ENCODE results near the gene CAMTA1. TPM values are rescaled to one million over a fixed set of nuclear protein-coding genes. Genes with fewer than 3 reads are reported as not detected.

The CAMTA1 gene
- total and polyA plus RNA-seq, 9 of the 15 experiments (the other 6 are each of a cell fraction or from before 2014, with no cell fraction given) = 43.9 to 161 (median 65.9) TPM

DNA sequence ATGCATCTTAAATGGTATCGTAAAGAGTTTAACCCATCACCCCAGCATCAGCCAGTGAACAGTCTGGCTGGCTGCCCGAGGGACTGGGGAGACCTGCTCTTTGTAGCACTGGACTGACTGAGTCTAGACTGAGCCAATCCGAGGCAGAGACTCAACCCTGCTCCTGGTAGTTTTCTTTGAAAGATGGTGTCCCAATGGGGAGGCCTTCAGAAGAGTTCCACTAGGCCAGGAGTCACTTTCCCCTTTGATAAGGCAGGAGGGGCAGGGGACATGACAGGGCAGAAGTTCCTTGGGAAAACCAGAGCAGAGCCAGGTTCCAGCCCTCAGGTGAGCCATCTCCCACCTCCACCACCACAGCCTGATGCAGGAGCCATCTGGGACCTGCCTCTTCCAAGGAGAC lies 203.5 kb downstream of the CAMTA1 start:
- H3K4me1 ChIP-seq (replicated peaks in 1 of 2; ENCODE audit: control insufficient read depth in 2 of 2, insufficient read depth in 2 of 2, low read length in 2 of 2) = no peaks in the 10 kb centered on the region
- peaks cover 5% of the 10 kb centered on the region for H3K9me1 ChIP-seq (ENCODE audit: control insufficient read depth, insufficient read depth, low read length)
- ChIA-PET CTCF (ENCODE audit: low intra/inter-chr PET ratio) (no interaction called here), POLR2A (no interaction called here)
- FAIRE-seq (no peak), ATAC-seq (no peak), DNase-seq (ENCODE audit: extremely low read depth in 1 of 4, low spot score in 3 of 4) (no peak)
- H3K9ac ChIP-seq (ENCODE audit: insufficient read depth in 1 of 2, low read depth in 2 of 2, low read length in 2 of 2) = no peak overlapping the region
- no peak overlapping the region for H3K4me3 ChIP-seq
- H4K20me1 ChIP-seq (replicated peaks; ENCODE audit: control insufficient read depth, insufficient read depth, low read length) = 0 out of 2 replicates have a peak, but pooled peaks cover 6% of the 10 kb centered on the region
- no TSS peak for BruUV-seq (replicated peaks)
- intact Hi-C loops (cut with micrococcal nuclease) = no loop called here
- 0% methylated on average over 3 of the region's 3 CpGs for WGBS (ENCODE audit: insufficient coverage, low coverage, missing lambda C conversion rate)
- H3K4me2 ChIP-seq (ENCODE audit: insufficient read depth, low read length) = no peak overlapping the region
- H2AFZ ChIP-seq (ENCODE audit: low read depth, low read length) = no peak overlapping the region
- H3K36me3 ChIP-seq (ENCODE audit: control insufficient read depth, insufficient read depth, low read length) = no peaks in the 10 kb centered on the region
- H3K27me3 ChIP-seq (ENCODE audit: control insufficient read depth in 2 of 2, insufficient read depth in 2 of 2, low read length in 2 of 2) = peaks cover 29 to 46% of the 10 kb centered on the region in 2 experiments
- no peaks in the 10 kb centered on the region for H3K79me2 ChIP-seq (ENCODE audit: control insufficient read depth, insufficient read depth, low read length)
- no peak overlapping the region for H3K27ac ChIP-seq (ENCODE audit: extremely low read depth, low read depth, low read length)
- in situ Hi-C loops (cut with MboI) = no loop called here
- TF ChIP-seq CBX8 (IDR thresholded peaks at IDR 0.05; ENCODE audit: borderline replicate concordance, extremely low read depth, low read depth, low read length, poor library complexity, severe bottlenecking) = no peak
- no peak for TF ChIP-seq GTF2E2 (tag; IDR thresholded peaks at IDR 0.05)
- no peak for TF ChIP-seq NFRKB (IDR thresholded peaks at IDR 0.05; ENCODE audit: low read depth)
- no peaks in the 10 kb centered on the region for H3K9me3 ChIP-seq (replicated peaks; ENCODE audit: control insufficient read depth, insufficient read depth, low read depth, low read length)

- ChIA-PET CTCF (ENCODE audit: low intra/inter-chr PET ratio) (no interaction called here), POLR2A (no interaction called here)
- peaks cover 5% of the 10 kb centered on the region for H3K9me1 ChIP-seq (ENCODE audit: control insufficient read depth, insufficient read depth, low read length)
- in situ Hi-C loops (cut with MboI) = no loop called here
- H3K79me2 ChIP-seq (ENCODE audit: control insufficient read depth, insufficient read depth, low read length) = no peaks in the 10 kb centered on the region
- no peak overlapping the region for H3K4me2 ChIP-seq (ENCODE audit: insufficient read depth, low read length)
- H3K9me3 ChIP-seq (replicated peaks; ENCODE audit: control insufficient read depth, insufficient read depth, low read depth, low read length) = no peaks in the 10 kb centered on the region
- H3K4me1 ChIP-seq (replicated peaks in 1 of 2; ENCODE audit: control insufficient read depth in 2 of 2, insufficient read depth in 2 of 2, low read length in 2 of 2) = no peaks in the 10 kb centered on the region
- H3K9ac ChIP-seq (ENCODE audit: insufficient read depth in 1 of 2, low read depth in 2 of 2, low read length in 2 of 2) = no peak overlapping the region
- no TSS peak for BruUV-seq (replicated peaks)
- no peak overlapping the region for H3K4me3 ChIP-seq
- no peak for ATAC-seq
- H2AFZ ChIP-seq (ENCODE audit: low read depth, low read length) = no peak overlapping the region
- no peaks in the 10 kb centered on the region for H3K36me3 ChIP-seq (ENCODE audit: control insufficient read depth, insufficient read depth, low read length)
- H3K27ac ChIP-seq (ENCODE audit: extremely low read depth, low read depth, low read length) = no peak overlapping the region
- intact Hi-C loops (cut with micrococcal nuclease) = no loop called here
- H3K27me3 ChIP-seq (ENCODE audit: control insufficient read depth in 2 of 2, insufficient read depth in 2 of 2, low read length in 2 of 2) = peaks cover 28 to 43% of the 10 kb centered on the region in 2 experiments
- WGBS (ENCODE audit: insufficient coverage, low coverage, missing lambda C conversion rate) = 3% methylated on average over 13 of the region's 13 CpGs
- FAIRE-seq = no peak
- no peak for TF ChIP-seq XRCC3 (IDR thresholded peaks at IDR 0.05)
- no peak for TF ChIP-seq MTA1 (IDR thresholded peaks at IDR 0.05; ENCODE audit: borderline replicate concordance)
- TF ChIP-seq RBM25 (IDR thresholded peaks at IDR 0.05; ENCODE audit: low read depth, low read length, severe bottlenecking) = no peak
- TF ChIP-seq TEAD2 (tag; IDR thresholded peaks at IDR 0.05) = no peak
- TF ChIP-seq, protein P1, sequence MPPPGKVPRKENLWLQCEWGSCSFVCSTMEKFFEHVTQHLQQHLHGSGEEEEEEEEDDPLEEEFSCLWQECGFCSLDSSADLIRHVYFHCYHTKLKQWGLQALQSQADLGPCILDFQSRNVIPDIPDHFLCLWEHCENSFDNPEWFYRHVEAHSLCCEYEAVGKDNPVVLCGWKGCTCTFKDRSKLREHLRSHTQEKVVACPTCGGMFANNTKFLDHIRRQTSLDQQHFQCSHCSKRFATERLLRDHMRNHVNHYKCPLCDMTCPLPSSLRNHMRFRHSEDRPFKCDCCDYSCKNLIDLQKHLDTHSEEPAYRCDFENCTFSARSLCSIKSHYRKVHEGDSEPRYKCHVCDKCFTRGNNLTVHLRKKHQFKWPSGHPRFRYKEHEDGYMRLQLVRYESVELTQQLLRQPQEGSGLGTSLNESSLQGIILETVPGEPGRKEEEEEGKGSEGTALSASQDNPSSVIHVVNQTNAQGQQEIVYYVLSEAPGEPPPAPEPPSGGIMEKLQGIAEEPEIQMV (tag; conservative IDR thresholded peaks at IDR 0.05; ENCODE audit: low read depth) = no peak
- no peak for TF ChIP-seq ZNF655 (CRISPR knock-in tag; IDR thresholded peaks at IDR 0.05)
- 0 out of 2 replicates have a peak, but pooled peaks cover 6% of the 10 kb centered on the region for H4K20me1 ChIP-seq (replicated peaks; ENCODE audit: control insufficient read depth, insufficient read depth, low read length)
- no peak for DNase-seq (ENCODE audit: extremely low read depth in 1 of 4, low spot score in 3 of 4)
Measured at GRCh38 chr1:6989212-6990159, 204.2 kb downstream of the CAMTA1 start.
